ENCODE results near the gene C16orf46. TPM values are rescaled to one million over a fixed set of nuclear protein-coding genes. Genes with fewer than 3 reads are reported as not detected.
A peak's percentile ranks its signal among the peaks of the same experiment; 100 is the strongest.

Gene C16orf46
- total and polyA plus RNA-seq, 2 of the 13 experiments (the other 11 are each of a cell fraction or from before 2014, with no cell fraction given): 0.38 to 0.55 TPM

GRCh38 chr16:81095953-81096714, 19.1 kb upstream of the C16orf46 start, which contains the start of gene GCSH (continued):
- TF ChIP-seq, protein P1, sequence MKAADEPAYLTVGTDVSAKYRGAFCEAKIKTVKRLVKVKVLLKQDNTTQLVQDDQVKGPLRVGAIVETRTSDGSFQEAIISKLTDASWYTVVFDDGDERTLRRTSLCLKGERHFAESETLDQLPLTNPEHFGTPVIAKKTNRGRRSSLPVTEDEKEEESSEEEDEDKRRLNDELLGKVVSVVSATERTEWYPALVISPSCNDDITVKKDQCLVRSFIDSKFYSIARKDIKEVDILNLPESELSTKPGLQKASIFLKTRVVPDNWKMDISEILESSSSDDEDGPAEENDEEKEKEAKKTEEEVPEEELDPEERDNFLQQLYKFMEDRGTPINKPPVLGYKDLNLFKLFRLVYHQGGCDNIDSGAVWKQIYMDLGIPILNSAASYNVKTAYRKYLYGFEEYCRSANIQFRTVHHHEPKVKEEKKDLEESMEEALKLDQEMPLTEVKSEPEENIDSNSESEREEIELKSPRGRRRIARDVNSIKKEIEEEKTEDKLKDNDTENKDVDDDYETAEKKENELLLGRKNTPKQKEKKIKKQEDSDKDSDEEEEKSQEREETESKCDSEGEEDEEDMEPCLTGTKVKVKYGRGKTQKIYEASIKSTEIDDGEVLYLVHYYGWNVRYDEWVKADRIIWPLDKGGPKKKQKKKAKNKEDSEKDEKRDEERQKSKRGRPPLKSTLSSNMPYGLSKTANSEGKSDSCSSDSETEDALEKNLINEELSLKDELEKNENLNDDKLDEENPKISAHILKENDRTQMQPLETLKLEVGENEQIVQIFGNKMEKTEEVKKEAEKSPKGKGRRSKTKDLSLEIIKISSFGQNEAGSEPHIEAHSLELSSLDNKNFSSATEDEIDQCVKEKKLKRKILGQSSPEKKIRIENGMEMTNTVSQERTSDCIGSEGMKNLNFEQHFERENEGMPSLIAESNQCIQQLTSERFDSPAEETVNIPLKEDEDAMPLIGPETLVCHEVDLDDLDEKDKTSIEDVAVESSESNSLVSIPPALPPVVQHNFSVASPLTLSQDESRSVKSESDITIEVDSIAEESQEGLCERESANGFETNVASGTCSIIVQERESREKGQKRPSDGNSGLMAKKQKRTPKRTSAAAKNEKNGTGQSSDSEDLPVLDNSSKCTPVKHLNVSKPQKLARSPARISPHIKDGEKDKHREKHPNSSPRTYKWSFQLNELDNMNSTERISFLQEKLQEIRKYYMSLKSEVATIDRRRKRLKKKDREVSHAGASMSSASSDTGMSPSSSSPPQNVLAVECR (CRISPR knock-in tag; IDR thresholded peaks at IDR 0.05; ENCODE audit: borderline replicate concordance): peak; percentile 97
- TF ChIP-seq SOX13 (IDR thresholded peaks at IDR 0.05): no peak
- no peak for TF ChIP-seq SOX13 (CRISPR knock-in tag; conservative IDR thresholded peaks at IDR 0.05 in 1 of 2, IDR thresholded peaks at IDR 0.05 in 1 of 2)
- peak; percentile 62; the same call in 1 of the 2 replicates for TF ChIP-seq NR1H2 (CRISPR knock-in tag; IDR thresholded peaks at IDR 0.05; ENCODE audit: borderline replicate concordance, low read depth)
- TF ChIP-seq SKIL (CRISPR knock-in tag; IDR thresholded peaks at IDR 0.05; ENCODE audit: borderline replicate concordance): no peak; the same call in 1 of the 2 replicates
- 0 out of 2 replicates have a peak, but pooled peaks have one; percentile 50 for TF ChIP-seq ZNF234 (CRISPR knock-in tag; conservative IDR thresholded peaks at IDR 0.05)
- no peak for TF ChIP-seq SYNCRIP (IDR thresholded peaks at IDR 0.05; ENCODE audit: insufficient read depth, low read depth, low read length)
- TF ChIP-seq HOMEZ (CRISPR knock-in tag; IDR thresholded peaks at IDR 0.05; ENCODE audit: low read depth): peak; percentile 90
- no peak for TF ChIP-seq ZNF678 (CRISPR knock-in tag; IDR thresholded peaks at IDR 0.05)
- TF ChIP-seq TAF1 (CRISPR knock-in tag; IDR thresholded peaks at IDR 0.05): peak; percentile 84
- TF ChIP-seq POLR2AphosphoS5 (IDR thresholded peaks at IDR 0.05; ENCODE audit: low read depth, low read length): peak; percentile 65
- 0 out of 2 replicates have a peak, but pooled peaks have one; percentile 76 for TF ChIP-seq ZFYVE20 (CRISPR knock-in tag; IDR thresholded peaks at IDR 0.05; ENCODE audit: borderline replicate concordance, low read depth)
- TF ChIP-seq, protein P2, sequence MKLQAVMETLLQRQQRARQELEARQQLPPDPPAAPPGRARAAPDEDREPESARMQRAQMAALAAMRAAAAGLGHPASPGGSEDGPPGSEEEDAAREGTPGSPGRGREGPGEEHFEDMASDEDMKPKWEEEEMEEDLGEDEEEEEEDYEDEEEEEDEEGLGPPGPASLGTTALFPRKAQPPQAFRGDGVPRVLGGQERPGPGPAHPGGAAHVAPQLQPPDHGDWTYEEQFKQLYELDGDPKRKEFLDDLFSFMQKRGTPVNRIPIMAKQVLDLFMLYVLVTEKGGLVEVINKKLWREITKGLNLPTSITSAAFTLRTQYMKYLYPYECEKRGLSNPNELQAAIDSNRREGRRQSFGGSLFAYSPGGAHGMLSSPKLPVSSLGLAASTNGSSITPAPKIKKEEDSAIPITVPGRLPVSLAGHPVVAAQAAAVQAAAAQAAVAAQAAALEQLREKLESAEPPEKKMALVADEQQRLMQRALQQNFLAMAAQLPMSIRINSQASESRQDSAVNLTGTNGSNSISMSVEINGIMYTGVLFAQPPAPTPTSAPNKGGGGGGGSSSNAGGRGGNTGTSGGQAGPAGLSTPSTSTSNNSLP (IDR thresholded peaks at IDR 0.05; ENCODE audit: low read depth, low read length): no peak
- peak; percentile 64 for TF ChIP-seq TEAD3 (CRISPR knock-in tag; optimal IDR thresholded peaks at IDR 0.05; ENCODE audit: borderline replicate concordance)
- no peak for TF ChIP-seq ZNF720 (CRISPR knock-in tag; IDR thresholded peaks at IDR 0.05)
- TF ChIP-seq, protein P3, sequence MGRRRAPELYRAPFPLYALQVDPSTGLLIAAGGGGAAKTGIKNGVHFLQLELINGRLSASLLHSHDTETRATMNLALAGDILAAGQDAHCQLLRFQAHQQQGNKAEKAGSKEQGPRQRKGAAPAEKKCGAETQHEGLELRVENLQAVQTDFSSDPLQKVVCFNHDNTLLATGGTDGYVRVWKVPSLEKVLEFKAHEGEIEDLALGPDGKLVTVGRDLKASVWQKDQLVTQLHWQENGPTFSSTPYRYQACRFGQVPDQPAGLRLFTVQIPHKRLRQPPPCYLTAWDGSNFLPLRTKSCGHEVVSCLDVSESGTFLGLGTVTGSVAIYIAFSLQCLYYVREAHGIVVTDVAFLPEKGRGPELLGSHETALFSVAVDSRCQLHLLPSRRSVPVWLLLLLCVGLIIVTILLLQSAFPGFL (CRISPR knock-in tag; IDR thresholded peaks at IDR 0.05): no peak

Measured in HepG2 (cell line).